ENCODE measurements around the gene F5.

The F5 gene

GRCh38 chr1:169610858-169611257, 24.6 kb upstream of the F5 start:
- H3K9me3 ChIP-seq (ENCODE audit: control insufficient read depth in 1 of 2, low read length in 2 of 2): no peaks in the 10 kb centered on the region

DNA sequence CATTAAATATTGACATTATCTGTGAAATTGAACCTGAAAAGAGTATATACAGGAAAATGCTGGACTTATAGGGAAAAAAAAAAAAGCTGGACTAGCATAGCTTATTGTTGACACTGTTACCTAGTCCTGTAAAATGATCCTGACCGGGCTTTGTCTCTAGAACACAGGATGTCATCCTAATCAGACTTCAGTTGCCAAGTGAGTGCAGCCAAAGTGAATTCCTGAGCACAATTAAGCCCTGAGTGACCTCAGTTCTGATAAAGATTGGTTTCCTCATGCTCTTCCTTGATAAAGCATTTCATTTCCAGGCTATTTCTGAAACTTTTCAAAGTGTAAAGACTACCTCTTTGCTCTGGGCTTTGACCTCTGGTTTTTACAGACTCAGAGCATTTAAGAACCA, 23.8 kb upstream of the F5 start:
- Histone ChIP-seq H3K4me1 (ENCODE audit: control insufficient read depth in 1 of 2, insufficient read depth in 2 of 2, low read length in 2 of 2) (no peaks in the 10 kb centered on the region), H3K27me3 (ENCODE audit: low read depth, low read length) (no peaks in the 10 kb centered on the region), H3K9me3 (ENCODE audit: control insufficient read depth in 1 of 2, low read length in 2 of 2) (no peaks in the 10 kb centered on the region), H3K36me3 (ENCODE audit: control insufficient read depth in 1 of 2, insufficient read depth in 2 of 2, low read length in 2 of 2) (no peaks in the 10 kb centered on the region), H3K4me3 (ENCODE audit: low read depth in 1 of 2, low read length in 2 of 2) (no peak overlapping the region), H3K27ac (ENCODE audit: low read length) (no peak overlapping the region)

More at GRCh38 chr1:169610858-169611257, 24.6 kb upstream of the F5 start:
- Histone ChIP-seq H3K4me1 (ENCODE audit: control insufficient read depth in 1 of 2, insufficient read depth in 2 of 2, low read length in 2 of 2) (no peaks in the 10 kb centered on the region), H3K27ac (ENCODE audit: low read length) (no peak overlapping the region), H3K36me3 (ENCODE audit: control insufficient read depth in 1 of 2, insufficient read depth in 2 of 2, low read length in 2 of 2) (no peaks in the 10 kb centered on the region), H3K27me3 (ENCODE audit: low read depth, low read length) (no peaks in the 10 kb centered on the region), H3K4me3 (ENCODE audit: low read depth in 1 of 2, low read length in 2 of 2) (no peak overlapping the region)

GRCh38 chr1:169608226-169608625, 21.9 kb upstream of the F5 start:
- Histone ChIP-seq H3K27me3 (ENCODE audit: low read depth, low read length) (no peaks in the 10 kb centered on the region), H3K4me1 (ENCODE audit: control insufficient read depth in 1 of 2, insufficient read depth in 2 of 2, low read length in 2 of 2) (no peaks in the 10 kb centered on the region), H3K27ac (ENCODE audit: low read length) (no peak overlapping the region), H3K4me3 (ENCODE audit: low read depth in 1 of 2, low read length in 2 of 2) (no peak overlapping the region), H3K9me3 (ENCODE audit: control insufficient read depth in 1 of 2, low read length in 2 of 2) (no peaks in the 10 kb centered on the region), H3K36me3 (ENCODE audit: control insufficient read depth in 1 of 2, insufficient read depth in 2 of 2, low read length in 2 of 2) (no peaks in the 10 kb centered on the region)

GRCh38 chr1:169604781-169605560, 18.7 kb upstream of the F5 start:
- Histone ChIP-seq H3K4me1 (ENCODE audit: control insufficient read depth in 1 of 2, insufficient read depth in 2 of 2, low read length in 2 of 2) (no peaks in the 10 kb centered on the region), H3K36me3 (ENCODE audit: control insufficient read depth in 1 of 2, insufficient read depth in 2 of 2, low read length in 2 of 2) (no peaks in the 10 kb centered on the region), H3K27me3 (ENCODE audit: low read depth, low read length) (no peaks in the 10 kb centered on the region), H3K9me3 (ENCODE audit: control insufficient read depth in 1 of 2, low read length in 2 of 2) (no peaks in the 10 kb centered on the region), H3K27ac (ENCODE audit: low read length) (no peak overlapping the region), H3K4me3 (ENCODE audit: low read depth in 1 of 2, low read length in 2 of 2) (no peak overlapping the region)

DNA sequence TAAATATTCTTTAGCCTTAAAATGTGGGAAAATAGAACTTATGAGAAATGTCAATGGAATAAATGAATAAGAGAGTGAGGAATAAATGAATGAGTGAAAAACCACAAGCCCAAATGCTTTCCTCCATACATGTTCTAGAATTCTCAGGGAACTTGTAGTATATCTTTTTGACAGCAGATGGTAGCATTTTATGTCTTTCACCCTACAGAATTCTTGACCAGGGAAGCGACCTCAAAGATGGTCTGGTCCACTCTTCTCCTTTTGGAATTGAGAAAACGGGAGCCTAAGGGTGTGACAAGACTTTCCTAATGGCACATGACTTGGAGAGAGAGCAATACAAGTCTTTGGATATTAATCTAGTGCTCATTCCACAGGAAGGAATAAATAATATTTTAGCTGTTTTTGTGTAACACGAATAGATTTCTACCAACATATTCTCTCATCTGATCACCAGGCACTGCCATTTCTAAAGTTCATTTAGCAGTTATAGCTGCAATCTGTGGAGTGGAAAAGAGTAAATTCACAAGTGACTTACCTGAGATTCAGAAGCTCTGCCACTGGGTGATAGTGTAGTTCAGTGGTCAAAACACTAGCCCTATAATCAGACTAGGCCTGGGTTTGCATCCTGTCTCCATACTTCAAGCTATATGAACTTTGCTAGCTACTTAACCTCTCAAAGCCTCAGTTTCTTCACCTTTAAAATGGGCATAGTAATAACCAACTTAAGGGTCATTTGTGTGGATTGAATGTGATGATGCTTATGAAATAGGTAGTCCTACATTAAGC, 15.0 kb upstream of the F5 start:
- Histone ChIP-seq H3K9me3 (ENCODE audit: control insufficient read depth in 1 of 2, low read length in 2 of 2) (no peaks in the 10 kb centered on the region), H3K36me3 (ENCODE audit: control insufficient read depth in 1 of 2, insufficient read depth in 2 of 2, low read length in 2 of 2) (no peaks in the 10 kb centered on the region)

DNA sequence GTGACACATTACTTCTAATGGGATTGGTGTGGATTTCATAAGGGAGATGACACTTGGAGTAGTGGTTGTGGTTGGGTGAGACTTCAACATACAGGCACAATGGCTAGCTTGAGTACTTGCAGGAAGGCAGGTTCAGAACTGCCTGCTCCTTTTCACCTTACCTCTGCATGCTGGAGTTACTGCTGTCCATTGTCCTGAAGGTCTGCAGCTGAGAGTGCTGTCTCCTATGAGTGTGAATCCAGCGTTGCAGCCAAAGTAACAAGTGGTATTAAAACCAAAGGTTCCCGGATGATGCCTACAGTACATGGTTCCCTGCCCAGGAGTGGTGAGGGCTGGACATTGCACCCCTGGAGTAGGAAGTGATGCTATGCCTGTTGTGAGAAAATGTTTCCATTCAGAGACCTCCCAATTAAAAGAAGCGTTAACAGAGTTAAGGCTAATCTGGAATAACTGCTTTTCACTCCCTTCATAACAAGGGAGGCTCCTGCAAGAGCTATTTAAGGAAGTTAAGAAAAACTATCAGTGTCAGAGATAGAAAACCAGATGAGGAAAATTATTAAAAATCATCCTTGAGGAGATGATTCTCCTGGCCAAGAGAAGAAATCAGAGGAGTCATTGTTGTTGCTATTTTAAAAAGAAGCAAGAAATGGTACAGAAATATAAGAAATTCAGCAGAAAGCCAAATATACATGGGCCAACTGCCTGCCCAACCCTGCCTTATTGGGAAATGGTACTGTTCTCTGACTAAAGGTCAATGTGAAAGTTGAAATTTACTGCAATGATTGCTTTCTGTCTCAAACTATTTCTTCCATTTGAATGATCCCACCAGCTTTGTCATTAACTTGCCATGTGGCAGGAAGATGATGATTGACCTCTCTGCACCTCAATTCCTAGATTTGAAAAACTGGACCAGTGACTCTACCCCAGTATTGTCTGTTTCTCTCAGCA, 9.8 kb upstream of the F5 start:
- Histone ChIP-seq H3K4me1 (ENCODE audit: control insufficient read depth in 1 of 2, insufficient read depth in 2 of 2, low read length in 2 of 2) (no peaks in the 10 kb centered on the region), H3K27me3 (ENCODE audit: low read depth, low read length) (no peaks in the 10 kb centered on the region), H3K9me3 (ENCODE audit: control insufficient read depth in 1 of 2, low read length in 2 of 2) (no peaks in the 10 kb centered on the region), H3K27ac (ENCODE audit: low read length) (no peak overlapping the region), H3K36me3 (ENCODE audit: control insufficient read depth in 1 of 2, insufficient read depth in 2 of 2, low read length in 2 of 2) (no peaks in the 10 kb centered on the region), H3K4me3 (ENCODE audit: low read depth in 1 of 2, low read length in 2 of 2) (no peak overlapping the region)

More for the DNA sequence above, 15.0 kb upstream of the F5 start:
- Histone ChIP-seq H3K4me3 (ENCODE audit: low read depth in 1 of 2, low read length in 2 of 2) (no peak overlapping the region), H3K27me3 (ENCODE audit: low read depth, low read length) (no peaks in the 10 kb centered on the region), H3K27ac (ENCODE audit: low read length) (no peak overlapping the region), H3K4me1 (ENCODE audit: control insufficient read depth in 1 of 2, insufficient read depth in 2 of 2, low read length in 2 of 2) (no peaks in the 10 kb centered on the region)

GRCh38 chr1:169594391-169594790, 8.1 kb upstream of the F5 start:
- Histone ChIP-seq H3K27me3 (ENCODE audit: low read depth, low read length) (no peaks in the 10 kb centered on the region), H3K4me3 (ENCODE audit: low read depth in 1 of 2, low read length in 2 of 2) (no peak overlapping the region), H3K9me3 (ENCODE audit: control insufficient read depth in 1 of 2, low read length in 2 of 2) (no peaks in the 10 kb centered on the region), H3K27ac (ENCODE audit: low read length) (no peak overlapping the region), H3K36me3 (ENCODE audit: control insufficient read depth in 1 of 2, insufficient read depth in 2 of 2, low read length in 2 of 2) (no peaks in the 10 kb centered on the region), H3K4me1 (ENCODE audit: control insufficient read depth in 1 of 2, insufficient read depth in 2 of 2, low read length in 2 of 2) (no peaks in the 10 kb centered on the region)

DNA sequence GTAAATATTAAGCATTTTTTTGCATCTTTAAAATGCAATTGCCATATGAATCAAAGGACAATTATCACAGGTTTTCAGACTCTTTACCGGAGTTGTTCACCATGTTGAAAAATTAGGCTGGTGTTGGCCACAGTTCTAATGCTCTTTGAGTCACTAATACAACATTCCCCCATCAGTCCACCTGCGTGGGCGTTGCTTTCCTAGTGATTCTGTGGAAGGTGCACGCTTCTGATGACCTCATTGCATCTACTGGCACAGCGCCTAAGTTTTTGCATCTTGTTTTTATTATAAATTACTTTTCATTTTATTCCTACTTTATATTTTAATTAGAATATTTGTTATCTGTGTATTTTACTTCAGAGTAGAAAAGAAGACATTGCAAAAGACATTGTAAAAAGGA, 4.7 kb upstream of the F5 start:
- Histone ChIP-seq H3K36me3 (ENCODE audit: control insufficient read depth in 1 of 2, insufficient read depth in 2 of 2, low read length in 2 of 2) (no peaks in the 10 kb centered on the region), H3K4me1 (ENCODE audit: control insufficient read depth in 1 of 2, insufficient read depth in 2 of 2, low read length in 2 of 2) (peaks cover 6 to 9% of the 10 kb centered on the region in 2 donors), H3K9me3 (ENCODE audit: control insufficient read depth in 1 of 2, low read length in 2 of 2) (no peaks in the 10 kb centered on the region), H3K27me3 (ENCODE audit: low read depth, low read length) (no peaks in the 10 kb centered on the region), H3K4me3 (ENCODE audit: low read depth in 1 of 2, low read length in 2 of 2) (no peak overlapping the region), H3K27ac (ENCODE audit: low read length) (no peak overlapping the region)

DNA sequence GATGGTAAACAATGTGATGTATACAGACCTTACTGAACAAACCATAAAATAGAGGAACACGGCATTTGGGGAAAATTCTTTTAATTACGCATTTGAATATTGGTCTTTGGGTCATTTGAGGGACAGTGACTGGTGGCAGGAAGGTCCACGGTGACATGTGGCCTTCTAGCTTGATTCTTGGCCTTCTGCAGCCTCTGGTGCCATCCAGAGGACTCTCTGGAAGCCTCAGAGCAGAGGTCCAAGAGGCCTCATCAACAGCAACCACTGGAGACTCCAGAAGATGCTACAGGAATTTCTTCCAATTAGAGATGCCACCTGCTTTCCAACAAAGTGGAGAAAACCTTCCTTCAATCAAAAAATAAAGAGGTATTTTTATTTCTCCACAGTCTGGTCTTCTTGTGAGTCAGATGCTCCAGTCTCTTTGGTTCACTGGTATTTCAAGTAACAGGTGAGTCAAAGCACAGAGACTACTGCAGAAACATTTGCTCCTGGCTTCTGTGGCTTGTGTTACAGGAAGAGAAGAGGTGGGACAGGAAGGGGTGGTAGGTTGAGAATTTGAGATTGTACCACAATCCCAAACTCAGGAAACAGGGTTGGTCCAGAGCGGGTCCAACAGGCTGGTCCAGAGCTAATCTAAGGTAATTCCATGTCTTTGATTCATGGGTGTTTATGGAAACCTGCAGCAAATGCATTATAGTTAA, 2.7 kb upstream of the F5 start:
- peaks cover 6 to 9% of the 10 kb centered on the region in 2 donors for H3K4me1 ChIP-seq (ENCODE audit: control insufficient read depth in 1 of 2, insufficient read depth in 2 of 2, low read length in 2 of 2)
- no peaks in the 10 kb centered on the region for H3K9me3 ChIP-seq (ENCODE audit: control insufficient read depth in 1 of 2, low read length in 2 of 2)
- H3K36me3 ChIP-seq (ENCODE audit: control insufficient read depth in 1 of 2, insufficient read depth in 2 of 2, low read length in 2 of 2): no peaks in the 10 kb centered on the region
- H3K4me3 ChIP-seq (ENCODE audit: low read depth in 1 of 2, low read length in 2 of 2): no peak overlapping the region
- H3K27me3 ChIP-seq (ENCODE audit: low read depth, low read length): no peaks in the 10 kb centered on the region
- H3K27ac ChIP-seq (ENCODE audit: low read length): no peak overlapping the region

DNA sequence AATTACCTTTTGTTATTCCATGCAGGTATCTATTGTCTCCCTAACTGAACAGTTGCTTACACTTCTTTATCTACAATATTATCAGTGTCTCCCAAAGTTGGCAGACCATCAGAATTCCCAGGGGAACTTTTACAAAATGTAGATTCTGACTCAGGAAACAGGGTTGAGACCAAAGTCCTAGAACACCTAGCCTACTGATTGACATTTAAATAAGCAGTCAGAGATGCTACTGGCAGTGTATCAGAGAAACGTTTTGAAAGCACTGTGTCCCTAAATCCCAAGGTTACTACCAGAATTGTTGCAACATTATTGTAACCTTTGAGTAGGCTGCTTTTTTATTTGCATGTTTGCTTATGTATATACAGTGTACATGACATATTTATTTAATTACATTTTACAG, 1.8 kb upstream of the F5 start:
- Histone ChIP-seq H3K9me3 (ENCODE audit: control insufficient read depth in 1 of 2, low read length in 2 of 2) (no peaks in the 10 kb centered on the region), H3K36me3 (ENCODE audit: control insufficient read depth in 1 of 2, insufficient read depth in 2 of 2, low read length in 2 of 2) (no peaks in the 10 kb centered on the region), H3K4me3 (ENCODE audit: low read depth in 1 of 2, low read length in 2 of 2) (no peak overlapping the region), H3K27ac (ENCODE audit: low read length) (no peak overlapping the region), H3K27me3 (ENCODE audit: low read depth, low read length) (no peaks in the 10 kb centered on the region), H3K4me1 (ENCODE audit: control insufficient read depth in 1 of 2, insufficient read depth in 2 of 2, low read length in 2 of 2) (peaks cover 6 to 9% of the 10 kb centered on the region in 2 donors)
